Measurements from ENCODE around the gene COQ5.
A peak's percentile ranks its signal among the peaks of the same experiment; 100 is the strongest.

COQ5 gene

DNA sequence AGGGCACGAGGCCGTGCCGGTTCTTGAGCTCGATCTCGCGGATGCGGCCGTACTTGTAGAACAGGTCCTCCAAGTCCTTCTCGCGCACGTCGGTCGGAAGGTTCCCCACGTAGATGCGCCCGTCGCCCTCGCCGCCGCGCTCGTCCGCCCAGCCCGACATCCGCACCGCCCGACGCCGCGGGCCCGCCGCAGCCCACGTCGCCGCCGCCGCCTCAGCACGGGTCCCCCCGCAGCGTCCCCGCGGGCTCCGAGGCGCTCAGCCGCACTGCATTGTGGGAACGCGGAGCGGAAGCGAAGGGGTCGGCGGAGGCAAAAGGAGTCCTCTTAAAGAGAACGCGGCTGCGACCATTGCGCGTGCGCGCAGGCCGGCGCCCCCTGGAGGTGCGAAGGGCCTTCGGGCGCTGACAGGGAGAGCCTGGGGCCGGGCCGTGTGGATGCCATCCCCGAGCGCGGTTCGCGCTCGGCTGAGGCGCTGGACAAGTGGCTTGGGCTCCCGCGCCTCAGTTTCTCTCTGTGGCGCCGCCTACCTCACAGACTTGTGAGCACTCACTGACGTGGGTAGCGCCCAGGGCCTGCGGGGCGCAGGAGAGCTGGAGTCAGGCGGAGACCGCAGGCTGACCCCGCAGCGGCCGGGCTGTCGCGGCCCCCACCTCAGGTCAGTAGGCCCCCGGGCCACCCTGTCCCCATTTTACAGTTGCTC, 59.4 kb downstream of the COQ5 start, which contains the start of gene SRSF9 (continued):
- peak; percentile 65; the same call in 1 of the 2 replicates for TF ChIP-seq HIC1 (tag by site-specific recombination; IDR thresholded peaks at IDR 0.05)
- TF ChIP-seq, protein P1, sequence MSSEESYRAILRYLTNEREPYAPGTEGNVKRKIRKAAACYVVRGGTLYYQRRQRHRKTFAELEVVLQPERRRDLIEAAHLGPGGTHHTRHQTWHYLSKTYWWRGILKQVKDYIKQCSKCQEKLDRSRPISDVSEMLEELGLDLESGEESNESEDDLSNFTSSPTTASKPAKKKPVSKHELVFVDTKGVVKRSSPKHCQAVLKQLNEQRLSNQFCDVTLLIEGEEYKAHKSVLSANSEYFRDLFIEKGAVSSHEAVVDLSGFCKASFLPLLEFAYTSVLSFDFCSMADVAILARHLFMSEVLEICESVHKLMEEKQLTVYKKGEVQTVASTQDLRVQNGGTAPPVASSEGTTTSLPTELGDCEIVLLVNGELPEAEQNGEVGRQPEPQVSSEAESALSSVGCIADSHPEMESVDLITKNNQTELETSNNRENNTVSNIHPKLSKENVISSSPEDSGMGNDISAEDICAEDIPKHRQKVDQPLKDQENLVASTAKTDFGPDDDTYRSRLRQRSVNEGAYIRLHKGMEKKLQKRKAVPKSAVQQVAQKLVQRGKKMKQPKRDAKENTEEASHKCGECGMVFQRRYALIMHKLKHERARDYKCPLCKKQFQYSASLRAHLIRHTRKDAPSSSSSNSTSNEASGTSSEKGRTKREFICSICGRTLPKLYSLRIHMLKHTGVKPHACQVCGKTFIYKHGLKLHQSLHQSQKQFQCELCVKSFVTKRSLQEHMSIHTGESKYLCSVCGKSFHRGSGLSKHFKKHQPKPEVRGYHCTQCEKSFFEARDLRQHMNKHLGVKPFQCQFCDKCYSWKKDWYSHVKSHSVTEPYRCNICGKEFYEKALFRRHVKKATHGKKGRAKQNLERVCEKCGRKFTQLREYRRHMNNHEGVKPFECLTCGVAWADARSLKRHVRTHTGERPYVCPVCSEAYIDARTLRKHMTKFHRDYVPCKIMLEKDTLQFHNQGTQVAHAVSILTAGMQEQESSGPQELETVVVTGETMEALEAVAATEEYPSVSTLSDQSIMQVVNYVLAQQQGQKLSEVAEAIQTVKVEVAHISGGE (tag by site-specific recombination; conservative IDR thresholded peaks at IDR 0.05; ENCODE audit: low read depth): peak; percentile 18; the same call in 1 of the 2 replicates
- 0 out of 2 replicates have a peak, but pooled peaks have one; percentile 31 for TF ChIP-seq ZNF843 (tag by site-specific recombination; IDR thresholded peaks at IDR 0.05)
- TF ChIP-seq, protein P2, sequence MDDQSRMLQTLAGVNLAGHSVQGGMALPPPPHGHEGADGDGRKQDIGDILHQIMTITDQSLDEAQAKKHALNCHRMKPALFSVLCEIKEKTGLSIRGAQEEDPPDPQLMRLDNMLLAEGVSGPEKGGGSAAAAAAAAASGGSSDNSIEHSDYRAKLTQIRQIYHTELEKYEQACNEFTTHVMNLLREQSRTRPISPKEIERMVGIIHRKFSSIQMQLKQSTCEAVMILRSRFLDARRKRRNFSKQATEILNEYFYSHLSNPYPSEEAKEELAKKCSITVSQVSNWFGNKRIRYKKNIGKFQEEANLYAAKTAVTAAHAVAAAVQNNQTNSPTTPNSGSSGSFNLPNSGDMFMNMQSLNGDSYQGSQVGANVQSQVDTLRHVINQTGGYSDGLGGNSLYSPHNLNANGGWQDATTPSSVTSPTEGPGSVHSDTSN (CRISPR knock-in tag; IDR thresholded peaks at IDR 0.05): peak; percentile 64; the same call in 1 of the 2 replicates
- TF ChIP-seq ZFP69B (tag by site-specific recombination; IDR thresholded peaks at IDR 0.05): peak; percentile 50
- TF ChIP-seq ZBTB48 (tag by site-specific recombination; IDR thresholded peaks at IDR 0.05): no peak
- TF ChIP-seq ZNF18 (tag by site-specific recombination; IDR thresholded peaks at IDR 0.05): 0 out of 2 replicates have a peak, but pooled peaks have one; percentile 21
- TF ChIP-seq GLIS1 (tag by site-specific recombination; IDR thresholded peaks at IDR 0.05): peak; percentile 51
- TF ChIP-seq BCL11B (tag by site-specific recombination; IDR thresholded peaks at IDR 0.05; ENCODE audit: low read depth): 0 out of 2 replicates have a peak, but pooled peaks have one; percentile 34
- no peak for TF ChIP-seq ZNF324 (tag by site-specific recombination; IDR thresholded peaks at IDR 0.05)
- TF ChIP-seq ZNF677 (tag by site-specific recombination; IDR thresholded peaks at IDR 0.05): peak; percentile 57; the same call in 1 of the 2 replicates

DNA sequence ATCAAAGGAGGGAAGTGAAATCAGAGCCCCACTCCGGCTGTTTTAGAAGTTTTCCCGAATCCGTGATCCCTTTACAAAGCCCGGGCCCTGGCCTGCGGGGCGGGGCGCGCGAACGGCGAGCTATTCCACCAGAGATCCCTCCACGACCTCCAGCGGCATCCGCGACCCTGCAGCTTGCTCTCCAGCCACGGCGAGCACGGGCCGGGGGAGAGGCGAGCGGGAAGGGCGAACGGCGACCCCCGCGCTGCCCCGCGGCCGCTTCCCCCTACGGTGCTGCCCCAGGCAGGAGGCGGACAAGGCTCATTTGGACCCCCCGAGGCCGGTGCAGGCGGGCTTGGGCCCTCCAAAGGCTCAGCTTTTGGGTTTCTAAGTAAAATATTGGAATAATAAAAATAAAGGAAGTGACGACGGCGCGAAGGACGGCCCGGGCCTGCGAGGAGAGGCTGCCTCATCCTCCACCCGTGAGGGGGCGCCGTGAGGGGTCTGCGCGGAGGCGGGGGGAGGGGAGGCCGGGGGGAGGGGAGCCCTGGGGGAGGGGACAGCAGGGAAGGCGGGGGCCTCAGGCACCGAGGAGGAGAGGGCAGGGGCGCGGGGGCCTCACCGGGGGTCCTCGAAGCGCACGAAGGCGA, 60.0 kb downstream of the COQ5 start:
- POLR2A ChIA-PET: interaction anchor here (0.5 to 4.7 kb wide), 12 partner anchors 8 to 177 kb away, joined by 3 to 38 read pairs (median 4); partner anchors contain the start of genes COQ5, DYNLL1, POP5 and RNU4-2
- Histone ChIP-seq H3K4me1 (ENCODE audit: control insufficient read depth, insufficient read depth, low read length) (peaks cover 10% of the 10 kb centered on the region; the same call in 1 of the 2 replicates), H3K27ac (ENCODE audit: extremely low read depth, low read depth, low read length) (peak overlapping the region; percentile 99), H3K9me3 (ENCODE audit: control insufficient read depth, insufficient read depth, low read depth, low read length) (no peaks in the 10 kb centered on the region), H3K36me3 (ENCODE audit: control insufficient read depth in 2 of 2, insufficient read depth in 1 of 2, low read length in 2 of 2) (peaks cover 33 to 39% of the 10 kb centered on the region in 2 experiments), H3K4me3 (ENCODE audit: low read depth, low read length) (peak overlapping the region; percentile 96)
- CTCF ChIA-PET: interaction anchor here (0.6 to 1.7 kb wide), 12 partner anchors 10 to 183 kb away, joined by 3 to 12 read pairs (median 4); partner anchors contain the start of gene COX6A1
- peak; percentile 55; the same call in 1 of the 2 replicates for TF ChIP-seq ZIC2 (tag by site-specific recombination; IDR thresholded peaks at IDR 0.05)
- no peak for TF ChIP-seq ZNF354C (tag by site-specific recombination; IDR thresholded peaks at IDR 0.05; ENCODE audit: borderline replicate concordance, low read depth)
- TF ChIP-seq, protein P3, sequence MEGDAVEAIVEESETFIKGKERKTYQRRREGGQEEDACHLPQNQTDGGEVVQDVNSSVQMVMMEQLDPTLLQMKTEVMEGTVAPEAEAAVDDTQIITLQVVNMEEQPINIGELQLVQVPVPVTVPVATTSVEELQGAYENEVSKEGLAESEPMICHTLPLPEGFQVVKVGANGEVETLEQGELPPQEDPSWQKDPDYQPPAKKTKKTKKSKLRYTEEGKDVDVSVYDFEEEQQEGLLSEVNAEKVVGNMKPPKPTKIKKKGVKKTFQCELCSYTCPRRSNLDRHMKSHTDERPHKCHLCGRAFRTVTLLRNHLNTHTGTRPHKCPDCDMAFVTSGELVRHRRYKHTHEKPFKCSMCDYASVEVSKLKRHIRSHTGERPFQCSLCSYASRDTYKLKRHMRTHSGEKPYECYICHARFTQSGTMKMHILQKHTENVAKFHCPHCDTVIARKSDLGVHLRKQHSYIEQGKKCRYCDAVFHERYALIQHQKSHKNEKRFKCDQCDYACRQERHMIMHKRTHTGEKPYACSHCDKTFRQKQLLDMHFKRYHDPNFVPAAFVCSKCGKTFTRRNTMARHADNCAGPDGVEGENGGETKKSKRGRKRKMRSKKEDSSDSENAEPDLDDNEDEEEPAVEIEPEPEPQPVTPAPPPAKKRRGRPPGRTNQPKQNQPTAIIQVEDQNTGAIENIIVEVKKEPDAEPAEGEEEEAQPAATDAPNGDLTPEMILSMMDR (tag by site-specific recombination; IDR thresholded peaks at IDR 0.05): 0 out of 2 replicates have a peak, but pooled peaks have one; percentile 31
- TF ChIP-seq GLIS1 (tag by site-specific recombination; IDR thresholded peaks at IDR 0.05): peak; percentile 54
- TF ChIP-seq ZNF626 (tag by site-specific recombination; IDR thresholded peaks at IDR 0.05): no peak
- no peak for TF ChIP-seq ZNF488 (tag by site-specific recombination; IDR thresholded peaks at IDR 0.05)
- peak; percentile 96 for TF ChIP-seq GLIS2 (tag by site-specific recombination; IDR thresholded peaks at IDR 0.05)
- TF ChIP-seq BCL11B (tag by site-specific recombination; IDR thresholded peaks at IDR 0.05; ENCODE audit: low read depth): no peak
- peak; percentile 82 for TF ChIP-seq ZNF335 (tag by site-specific recombination; conservative IDR thresholded peaks at IDR 0.05)
- TF ChIP-seq ZBTB7A (tag by site-specific recombination; IDR thresholded peaks at IDR 0.05; ENCODE audit: low read depth): peak; percentile 50; the same call in 1 of the 2 replicates
- peak; percentile 28; the same call in 1 of the 2 replicates for TF ChIP-seq ZBTB20 (tag by site-specific recombination; IDR thresholded peaks at IDR 0.05)
